K562 (cell line): ENCODE results near the gene TTLL8. TPM values are rescaled to one million over a fixed set of nuclear protein-coding genes. Genes with fewer than 3 reads are reported as not detected.

ENCODE experiments used
- ATAC-seq: fragments of 200-7000 bp; cut with Tn5 transposase; 3 replicates; pipeline ENCODE4 v1.9.1; 2020; ENCODE audit warnings: moderate library complexity
- BruUV-seq: library from RNA; stranded (reverse); fragments of 400-500 nt; replicated peaks from 2 replicates; lab custom pipeline; 2021; lab: Mats Ljungman, UMichigan
- CTCF ChIA-PET: fragments of 300-600 bp; formaldehyde crosslinking; extraction: SDS; loops from one replicate; lab custom pipeline; 2021; ENCODE audit warnings: low intra/inter-chr PET ratio; lab: Yijun Ruan, JAX
- POLR2A ChIA-PET: fragments of 300-600, 350-650 bp; sonication (Branson Sonifier 250); formaldehyde crosslinking; extraction: SDS; loops from one replicate; lab custom pipeline; 2021; ENCODE audit warnings: antibody characterized with exemption, inconsistent platforms; lab: Yijun Ruan, JAX
- DNase-seq, 4 experiments: peaks; one replicate each; pipeline versions ENCODE4 v3.0.0 to v3.0.0-alpha.2; 2011 to 2018; ENCODE audit warnings: low spot score in 3 of 4, mixed read lengths in 3 of 4; ENCODE audit errors: extremely low read depth in 1 of 4
- FAIRE-seq: peaks from 2 replicates; lab custom pipeline; 2011; peaks lifted over from hg19 to GRCh38; lab: Jason Lieb, UNC
- H2AFZ ChIP-seq: 2 replicates; pipeline ENCODE4 v1.6.0; 2011; ENCODE audit warnings: low read depth, low read length, control low read depth, inconsistent platforms
- H3K27ac ChIP-seq: fragments of 200-600 bp; 3 replicates; pipeline ENCODE4 v1.8.0; 2011; ENCODE audit warnings: low read depth, mild to moderate bottlenecking, control low read depth, inconsistent platforms, low read length, moderate library complexity, mixed read lengths; ENCODE audit errors: extremely low read depth
- H3K27me3 ChIP-seq, 2 experiments: fragments of 300-600 bp in 1 of 2; 2 replicates in 1 of 2; 3 replicates in 1 of 2; pipeline versions ENCODE4 v1.6.0 to v1.8.0; 2011; ENCODE audit warnings: inconsistent platforms in 2 of 2, low read length in 2 of 2, mild to moderate bottlenecking in 1 of 2, mixed read lengths in 1 of 2, moderate library complexity in 1 of 2; ENCODE audit not compliant: control insufficient read depth in 2 of 2, insufficient read depth in 2 of 2
- H3K36me3 ChIP-seq: fragments of 300-600 bp; 3 replicates; pipeline ENCODE4 v1.8.0; 2011; ENCODE audit warnings: mild to moderate bottlenecking, low read length, inconsistent platforms; ENCODE audit not compliant: control insufficient read depth, insufficient read depth
- H3K4me1 ChIP-seq, 2 experiments: fragments of 200-600 bp in 1 of 2; replicated peaks in 1 of 2; 2 replicates in 1 of 2; 3 replicates in 1 of 2; pipeline versions ENCODE4 v1.5.1 to v1.8.0; 2011; ENCODE audit warnings: inconsistent platforms in 2 of 2, low read length in 2 of 2, mild to moderate bottlenecking in 1 of 2, mixed read lengths in 1 of 2, moderate library complexity in 1 of 2; ENCODE audit not compliant: control insufficient read depth in 2 of 2, insufficient read depth in 2 of 2
- H3K4me2 ChIP-seq: 2 replicates; pipeline ENCODE4 v1.6.1; 2011; ENCODE audit warnings: low read length, control low read depth, inconsistent platforms, mixed read lengths; ENCODE audit not compliant: insufficient read depth
- H3K4me3 ChIP-seq: fragments of 200-600 bp; sonication (generic), shearing (Covaris generic); 2 replicates; pipeline ENCODE4 v1.5.1; 2016; ENCODE audit warnings: control low read depth, inconsistent platforms
- H3K79me2 ChIP-seq: fragments of 200-600 bp; 3 replicates; pipeline ENCODE4 v1.8.0; 2011; ENCODE audit warnings: low read length, inconsistent platforms; ENCODE audit not compliant: control insufficient read depth, insufficient read depth
- H3K9ac ChIP-seq, 2 experiments: 2 replicates each; pipeline versions ENCODE4 v1.6.0 to v1.6.1; 2011; ENCODE audit warnings: low read depth in 2 of 2, low read length in 2 of 2, control low read depth in 1 of 2, inconsistent platforms in 1 of 2, mild to moderate bottlenecking in 1 of 2, mixed read lengths in 1 of 2; ENCODE audit not compliant: insufficient read depth in 1 of 2
- H3K9me1 ChIP-seq: one replicate; pipeline ENCODE4 v1.6.0; 2011; ENCODE audit warnings: inconsistent platforms, mild to moderate bottlenecking, low read length, moderate library complexity; ENCODE audit not compliant: control insufficient read depth, insufficient read depth
- H3K9me3 ChIP-seq: replicated peaks from 2 replicates; pipeline ENCODE4 v1.5.1; 2011; ENCODE audit warnings: low read depth, low read length, inconsistent platforms; ENCODE audit not compliant: control insufficient read depth, insufficient read depth
- H4K20me1 ChIP-seq: replicated peaks from 2 replicates; pipeline ENCODE4 v1.6.1; 2011; ENCODE audit warnings: low read length, inconsistent platforms, mixed read lengths; ENCODE audit not compliant: control insufficient read depth, insufficient read depth
- COPS2 ChIP-seq: fragments of 450-650 bp; conservative IDR thresholded peaks from 2 replicates; pipeline ENCODE4 v1.6.1; 2016; ENCODE audit warnings: mild to moderate bottlenecking, moderate library complexity
- GTF2E2 ChIP-seq: fragments of 200-800 bp; sonication (Bioruptor generic); IDR thresholded peaks from 2 replicates; pipeline ENCODE4 v1.6.1; 2016; ENCODE audit warnings: missing genetic modification characterization, missing compliant biosample characterization
- MXI1 ChIP-seq: IDR thresholded peaks from 2 replicates; pipeline ENCODE4 v1.6.1; 2011; ENCODE audit warnings: low read depth, mild to moderate bottlenecking, improper control_type of control experiment, low read length
- NUFIP1 ChIP-seq: fragments of 450-650 bp; IDR thresholded peaks from 2 replicates; pipeline ENCODE4 v1.6.1; 2018; ENCODE audit not compliant: partially characterized antibody
- PHF8 ChIP-seq: fragments of 200-600 bp; sonication (generic); IDR thresholded peaks from 2 replicates; pipeline ENCODE4 v1.6.1; 2012; ENCODE audit warnings: mixed run types, mild to moderate bottlenecking, inconsistent platforms, low read length, moderate library complexity, borderline replicate concordance
- PML ChIP-seq: IDR thresholded peaks from 2 replicates; pipeline ENCODE4 v1.6.1; 2012; ENCODE audit warnings: low read length, inconsistent platforms
- TAL1 ChIP-seq: fragments of 450-650 bp; IDR thresholded peaks from 2 replicates; pipeline ENCODE4 v1.6.1; 2016; ENCODE audit warnings: mild to moderate bottlenecking
- ZBED1 ChIP-seq: IDR thresholded peaks from 2 replicates; pipeline ENCODE4 v1.6.1; 2014
- ZNF24 ChIP-seq: fragments of 450-650 bp; IDR thresholded peaks from 2 replicates; pipeline ENCODE4 v1.6.1; 2016
- ZNF311 ChIP-seq: fragments of 250-450 bp; sonication (Bioruptor Pico); IDR thresholded peaks from 2 replicates; pipeline ENCODE4 v1.4.0; 2020; ENCODE audit warnings: mild to moderate bottlenecking, moderate library complexity
- ZNF778 ChIP-seq: fragments of 450-650 bp; formaldehyde crosslinking; IDR thresholded peaks from 2 replicates; pipeline ENCODE4 v1.4.0; 2020; ENCODE audit warnings: mild to moderate bottlenecking, moderate library complexity
- WGBS: fragments of 100-300 bp; shearing (Covaris generic); methylation state at CpG from one replicate; pipeline ENCODE4 v1.1.6; 2016; ENCODE audit warnings: low coverage, mixed read lengths; ENCODE audit not compliant: insufficient coverage; ENCODE audit errors: missing lambda C conversion rate; 5-methylcytosine and 5-hydroxymethylcytosine counted together
- in situ Hi-C: fragments of 300-500 bp; cut with MboI; formaldehyde crosslinking; loops from 4 replicates; pipeline ENCODE4 v1.15.0; 2018; ENCODE audit warnings: inconsistent platforms, mixed read lengths
- intact Hi-C: fragments of 100-400 bp; cut with micrococcal nuclease; formaldehyde crosslinking; loops from 2 replicates; pipeline ENCODE4 v1.14.2; 2022
- polyA plus RNA-seq, 8 experiments: library from polyadenylated mRNA; depleted of rRNA in 4 of 8; stranded (reverse) in 5 of 8; unstranded in 3 of 8; fragments of >200 nt; fragmentation: Nextera tagmentation in 2 of 8; fragmentation: Illumina TruSeq in 1 of 8; extraction: Ambion mirVana in 2 of 8; extraction: Trizol in 1 of 8; gene quantifications; 2 replicates each; pipeline versions ENCODE4 v1.2.1 to v1.2.3, GENCODE V29; 2011 to 2014; ENCODE audit warnings: inconsistent platforms in 1 of 8, missing spikeins in 1 of 8
- total RNA-seq, 7 experiments: library from RNA; depleted of rRNA in 6 of 7; stranded (reverse); fragments of >200 nt in 6 of 7; fragmentation: Illumina TruSeq in 2 of 7; extraction: Trizol in 2 of 7; gene quantifications; 2 replicates each; pipeline versions ENCODE4 v1.2.1 to v1.2.3, GENCODE V29; 2011 to 2021; ENCODE audit warnings: low replicate concordance in 1 of 7
- TF ChIP-seq, protein P1 (sequence below), 3 experiments: IDR thresholded peaks in 2 of 3; conservative IDR thresholded peaks in 1 of 3; 2 replicates each; pipeline ENCODE4 v1.5.1; 2011 to 2012; ENCODE audit warnings: low read length in 3 of 3, mild to moderate bottlenecking in 3 of 3, control low read depth in 2 of 3, improper control_type of control experiment in 1 of 3, inconsistent platforms in 1 of 3, low read depth in 1 of 3, mixed read lengths in 1 of 3, moderate library complexity in 1 of 3; ENCODE audit not compliant: insufficient read depth in 2 of 3
- TF ChIP-seq, protein P2 (sequence below): sonication (generic); formaldehyde crosslinking; IDR thresholded peaks from 2 replicates; pipeline ENCODE4 v1.8.0; 2023; ENCODE audit warnings: mild to moderate bottlenecking, missing genetic modification reagents

TTLL8 gene
- total and polyA plus RNA-seq, 9 of the 15 experiments (the other 6 are each of a cell fraction or from before 2014, with no cell fraction given), result not detected

DNA sequence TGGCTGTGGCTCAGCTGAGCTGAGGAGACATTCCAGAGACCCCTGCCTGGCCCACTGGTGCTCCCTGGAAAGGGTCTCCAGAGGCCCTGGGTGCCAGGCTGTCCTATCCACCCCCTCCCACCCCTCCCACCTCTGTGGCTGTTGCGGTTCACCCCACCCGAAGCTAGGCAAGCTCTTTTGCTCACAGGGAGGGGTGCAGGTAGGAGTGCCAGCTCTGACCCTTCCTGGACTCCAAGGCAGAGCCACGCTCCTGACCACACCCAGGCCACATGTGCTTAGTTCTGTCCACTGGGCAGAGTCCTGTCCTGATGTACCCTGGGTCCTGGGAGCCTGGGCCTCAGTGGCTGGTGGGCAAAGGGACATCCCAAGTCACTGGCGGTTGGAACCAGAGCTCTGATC, 62.0 kb downstream of the TTLL8 start:
- H3K9ac ChIP-seq, result peak overlapping the region in 1 of 2 experiments; percentile 40; a peak in 1 of 4 replicates
- FAIRE-seq (no peak), ATAC-seq (no peak), DNase-seq (no peak)
- WGBS, result 66% methylated on average over 3 of the region's 4 CpGs
- H3K9me3 ChIP-seq, result peaks cover 3% of the 10 kb centered on the region; the same call in 1 of the 2 replicates
- peaks cover 0 to 77% of the 10 kb centered on the region in 2 experiments; a peak in 3 of 5 replicates for H3K4me1 ChIP-seq
- H3K79me2 ChIP-seq, result no peaks in the 10 kb centered on the region
- H3K27me3 ChIP-seq, result no peaks in the 10 kb centered on the region
- no TSS peak for BruUV-seq
- CTCF ChIA-PET, result no interaction called here
- H3K9me1 ChIP-seq, result no peaks in the 10 kb centered on the region
- no peaks in the 10 kb centered on the region for H4K20me1 ChIP-seq
- H3K36me3 ChIP-seq, result no peaks in the 10 kb centered on the region
- no peak for TF ChIP-seq COPS2
- no peak for TF ChIP-seq PML
- in situ Hi-C loops (no loop called here), intact Hi-C loops (no loop called here)
- no peak overlapping the region for H3K27ac ChIP-seq
- H2AFZ ChIP-seq, result no peak overlapping the region
- POLR2A ChIA-PET, result interaction anchor here (0.5 to 1.0 kb wide), 3 partner anchors 19 to 51 kb away, joined by 3 to 5 read pairs (median 3); no protein-coding TSS in a partner anchor
- no peak overlapping the region for H3K4me2 ChIP-seq
- H3K4me3 ChIP-seq, result no peak overlapping the region

DNA sequence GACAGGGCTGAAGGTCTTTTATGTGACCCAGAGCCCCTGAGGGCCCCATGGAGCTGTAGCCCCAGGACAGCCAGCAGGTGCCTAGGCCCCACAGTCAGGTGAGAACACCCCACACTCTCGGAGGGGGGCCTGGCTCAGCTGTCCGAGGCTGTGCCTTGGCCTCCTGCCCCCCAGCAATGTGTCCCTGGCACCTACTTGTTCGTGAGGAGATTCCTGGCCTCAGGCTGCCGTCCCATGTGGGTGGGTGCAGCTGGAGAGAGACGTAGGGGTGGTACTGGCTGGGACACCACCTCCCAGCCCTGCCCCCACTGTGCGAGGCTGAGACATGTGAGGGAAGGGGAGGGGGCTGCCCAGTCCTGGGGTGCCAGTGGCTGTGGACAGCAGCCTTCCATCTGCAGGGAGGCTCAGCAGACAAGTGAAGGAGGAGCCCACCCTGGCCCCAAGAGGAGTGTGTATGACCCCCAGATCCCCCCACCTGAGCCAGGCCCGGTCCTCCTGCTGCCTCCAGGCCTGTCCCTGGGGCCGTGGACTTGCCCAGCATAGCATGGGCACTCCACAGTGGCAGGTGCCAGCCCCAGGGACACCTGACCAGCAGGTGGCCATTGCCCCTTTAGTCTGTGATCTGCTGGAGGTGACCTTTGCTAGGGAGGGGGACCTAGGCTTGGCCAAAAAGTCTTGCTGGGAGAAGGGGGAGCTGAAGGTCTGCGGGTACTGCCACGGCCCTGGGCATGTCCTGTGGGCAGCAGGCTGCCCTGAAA, 62.6 kb downstream of the TTLL8 start:
- Histone ChIP-seq H3K9me1 (no peaks in the 10 kb centered on the region), H3K9me3 (peaks cover 3% of the 10 kb centered on the region; the same call in 1 of the 2 replicates), H3K27ac (no peak overlapping the region), H3K27me3 (no peaks in the 10 kb centered on the region), H3K4me3 (no peak overlapping the region), H3K36me3 (no peaks in the 10 kb centered on the region), H2AFZ (no peak overlapping the region), H4K20me1 (no peaks in the 10 kb centered on the region), H3K9ac (no peak overlapping the region; a peak in 1 of 4 replicates), H3K4me1 (peaks cover 0 to 71% of the 10 kb centered on the region in 2 experiments; a peak in 3 of 5 replicates), H3K4me2 (no peak overlapping the region), H3K79me2 (no peaks in the 10 kb centered on the region)
- CTCF ChIA-PET, result no interaction called here
- no TSS peak for BruUV-seq
- intact Hi-C loops, result no loop called here
- ATAC-seq (no peak), DNase-seq (no peak), FAIRE-seq (no peak)
- POLR2A ChIA-PET, result interaction anchor here (0.5 to 1.0 kb wide), 3 partner anchors 19 to 50 kb away, joined by 3 to 5 read pairs (median 3); no protein-coding TSS in a partner anchor
- in situ Hi-C loops, result no loop called here
- 46% methylated on average over 7 of the region's 10 CpGs for WGBS
- TF ChIP-seq, protein P1, sequence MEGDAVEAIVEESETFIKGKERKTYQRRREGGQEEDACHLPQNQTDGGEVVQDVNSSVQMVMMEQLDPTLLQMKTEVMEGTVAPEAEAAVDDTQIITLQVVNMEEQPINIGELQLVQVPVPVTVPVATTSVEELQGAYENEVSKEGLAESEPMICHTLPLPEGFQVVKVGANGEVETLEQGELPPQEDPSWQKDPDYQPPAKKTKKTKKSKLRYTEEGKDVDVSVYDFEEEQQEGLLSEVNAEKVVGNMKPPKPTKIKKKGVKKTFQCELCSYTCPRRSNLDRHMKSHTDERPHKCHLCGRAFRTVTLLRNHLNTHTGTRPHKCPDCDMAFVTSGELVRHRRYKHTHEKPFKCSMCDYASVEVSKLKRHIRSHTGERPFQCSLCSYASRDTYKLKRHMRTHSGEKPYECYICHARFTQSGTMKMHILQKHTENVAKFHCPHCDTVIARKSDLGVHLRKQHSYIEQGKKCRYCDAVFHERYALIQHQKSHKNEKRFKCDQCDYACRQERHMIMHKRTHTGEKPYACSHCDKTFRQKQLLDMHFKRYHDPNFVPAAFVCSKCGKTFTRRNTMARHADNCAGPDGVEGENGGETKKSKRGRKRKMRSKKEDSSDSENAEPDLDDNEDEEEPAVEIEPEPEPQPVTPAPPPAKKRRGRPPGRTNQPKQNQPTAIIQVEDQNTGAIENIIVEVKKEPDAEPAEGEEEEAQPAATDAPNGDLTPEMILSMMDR (IDR thresholded peaks at IDR 0.05 in 2 of 3, conservative IDR thresholded peaks at IDR 0.05 in 1 of 3; ENCODE audit: insufficient read depth in 2 of 3, low read depth in 1 of 3, low read length in 3 of 3), result no peak
- no peak for TF ChIP-seq ZNF778 (CRISPR knock-in tag)
- no peak for TF ChIP-seq NUFIP1
- TF ChIP-seq, protein P2, sequence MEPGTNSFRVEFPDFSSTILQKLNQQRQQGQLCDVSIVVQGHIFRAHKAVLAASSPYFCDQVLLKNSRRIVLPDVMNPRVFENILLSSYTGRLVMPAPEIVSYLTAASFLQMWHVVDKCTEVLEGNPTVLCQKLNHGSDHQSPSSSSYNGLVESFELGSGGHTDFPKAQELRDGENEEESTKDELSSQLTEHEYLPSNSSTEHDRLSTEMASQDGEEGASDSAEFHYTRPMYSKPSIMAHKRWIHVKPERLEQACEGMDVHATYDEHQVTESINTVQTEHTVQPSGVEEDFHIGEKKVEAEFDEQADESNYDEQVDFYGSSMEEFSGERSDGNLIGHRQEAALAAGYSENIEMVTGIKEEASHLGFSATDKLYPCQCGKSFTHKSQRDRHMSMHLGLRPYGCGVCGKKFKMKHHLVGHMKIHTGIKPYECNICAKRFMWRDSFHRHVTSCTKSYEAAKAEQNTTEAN (CRISPR knock-in tag), result no peak
- no peak for TF ChIP-seq MXI1
- TF ChIP-seq GTF2E2 (tag), result no peak
- no peak for TF ChIP-seq PHF8
- TF ChIP-seq ZNF311 (CRISPR knock-in tag), result no peak
- TF ChIP-seq TAL1, result no peak
- no peak for TF ChIP-seq ZBED1
- no peak for TF ChIP-seq ZNF24
